Breast epithelium (tissue), 3 donors: Measurements from ENCODE around the gene MINDY4.

Experiments
- CTCF ChIP-seq, 3 donors: fragments of 450-650 bp; IDR thresholded peaks; one replicate each; pipeline ENCODE4 v1.5.1; 2016 to 2017; ENCODE audit warnings: antibody characterized with exemption in 3 of 3, mild to moderate bottlenecking in 3 of 3, moderate library complexity in 3 of 3
- POLR2A ChIP-seq: fragments of 450-650 bp; IDR thresholded peaks from one replicate; pipeline ENCODE4 v1.6.1; 2016; ENCODE audit warnings: antibody characterized with exemption, mild to moderate bottlenecking, moderate library complexity
- POLR2AphosphoS5 ChIP-seq, 3 donors: sonication (generic); formaldehyde crosslinking; IDR thresholded peaks; one replicate each; pipeline ENCODE4 v1.6.1; 2017; ENCODE audit warnings: antibody characterized with exemption in 3 of 3

- TF ChIP-seq POLR2A (no peak), CTCF (IDR thresholded peaks at IDR 0.05) (no peak), POLR2AphosphoS5 (IDR thresholded peaks at IDR 0.05) (no peak)
Observed at GRCh38 chr7:30729642-30730041, 41.6 kb upstream of the MINDY4 start.
